ENCODE measurements around the gene FAM193B.

DNA sequence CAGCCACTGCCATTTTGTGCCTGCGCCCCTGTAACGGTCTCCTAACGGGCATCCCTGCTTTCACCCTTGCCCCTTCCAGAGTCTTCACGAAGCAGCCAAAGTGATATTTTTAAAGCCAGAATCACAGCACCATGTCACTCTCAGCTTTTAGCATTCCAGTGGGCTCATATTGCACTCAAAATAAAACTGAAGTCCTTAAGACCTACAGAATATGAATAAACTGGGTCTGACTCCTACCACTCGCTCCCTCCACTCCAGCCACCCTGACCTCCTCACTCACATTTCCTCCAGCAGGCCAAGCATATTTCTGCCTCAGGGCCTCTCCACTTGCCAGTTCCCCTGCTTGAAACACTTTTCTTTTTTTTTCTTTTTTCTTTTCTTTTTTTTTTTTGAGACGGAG, 54.5 kb downstream of the FAM193B start:
- TF ChIP-seq, protein P1, sequence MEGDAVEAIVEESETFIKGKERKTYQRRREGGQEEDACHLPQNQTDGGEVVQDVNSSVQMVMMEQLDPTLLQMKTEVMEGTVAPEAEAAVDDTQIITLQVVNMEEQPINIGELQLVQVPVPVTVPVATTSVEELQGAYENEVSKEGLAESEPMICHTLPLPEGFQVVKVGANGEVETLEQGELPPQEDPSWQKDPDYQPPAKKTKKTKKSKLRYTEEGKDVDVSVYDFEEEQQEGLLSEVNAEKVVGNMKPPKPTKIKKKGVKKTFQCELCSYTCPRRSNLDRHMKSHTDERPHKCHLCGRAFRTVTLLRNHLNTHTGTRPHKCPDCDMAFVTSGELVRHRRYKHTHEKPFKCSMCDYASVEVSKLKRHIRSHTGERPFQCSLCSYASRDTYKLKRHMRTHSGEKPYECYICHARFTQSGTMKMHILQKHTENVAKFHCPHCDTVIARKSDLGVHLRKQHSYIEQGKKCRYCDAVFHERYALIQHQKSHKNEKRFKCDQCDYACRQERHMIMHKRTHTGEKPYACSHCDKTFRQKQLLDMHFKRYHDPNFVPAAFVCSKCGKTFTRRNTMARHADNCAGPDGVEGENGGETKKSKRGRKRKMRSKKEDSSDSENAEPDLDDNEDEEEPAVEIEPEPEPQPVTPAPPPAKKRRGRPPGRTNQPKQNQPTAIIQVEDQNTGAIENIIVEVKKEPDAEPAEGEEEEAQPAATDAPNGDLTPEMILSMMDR (IDR thresholded peaks at IDR 0.05), result no peak
- TF ChIP-seq POLR2AphosphoS5 (IDR thresholded peaks at IDR 0.05; ENCODE audit: low read depth, low read length) (no peak), SIN3A (IDR thresholded peaks at IDR 0.05; ENCODE audit: borderline replicate concordance, insufficient read depth, low read depth, low read length) (no peak)

Data from Panc1 (cell line).